ENCODE data around the gene GLRX5.

DNA sequence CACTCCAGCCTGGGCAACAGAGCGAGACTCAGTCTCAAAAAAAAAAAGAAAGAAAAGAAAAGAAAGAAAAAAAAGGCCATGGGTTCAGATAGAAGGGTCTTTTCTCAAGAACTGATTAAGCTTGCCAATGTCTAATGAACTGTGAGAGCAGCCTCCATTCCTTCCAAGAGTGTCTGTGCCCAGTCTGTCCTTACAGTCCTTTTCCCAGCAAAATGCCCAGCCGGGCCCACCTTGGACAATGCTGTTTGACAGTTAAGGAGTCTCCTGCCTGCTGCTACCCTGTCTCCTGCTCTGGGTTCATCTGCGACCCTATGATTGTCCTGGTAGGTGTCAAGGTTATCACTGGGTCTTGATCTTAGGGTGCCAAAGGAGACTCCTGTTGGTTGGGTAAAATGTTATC is 39.8 kb upstream of the GLRX5 start:
- TF ChIP-seq CTCF (conservative IDR thresholded peaks at IDR 0.05; ENCODE audit: low read depth in 2 of 2) (no peak), EZH2 (IDR thresholded peaks at IDR 0.05; ENCODE audit: low read depth, unreplicated experiment) (no peak), CREB1 (CRISPR knock-in tag; IDR thresholded peaks at IDR 0.05; ENCODE audit: low read depth) (no peak), EZH2phosphoT487 (IDR thresholded peaks at IDR 0.05; ENCODE audit: unreplicated experiment) (no peak), POLR2AphosphoS5 (IDR thresholded peaks at IDR 0.05; ENCODE audit: low read depth) (no peak), JUNB (IDR thresholded peaks at IDR 0.05; ENCODE audit: unreplicated experiment) (no peak), NANOG (IDR thresholded peaks at IDR 0.05; ENCODE audit: borderline replicate concordance) (no peak), ZNF114 (CRISPR knock-in tag; IDR thresholded peaks at IDR 0.05) (no peak)
- TF ChIP-seq, protein P1, sequence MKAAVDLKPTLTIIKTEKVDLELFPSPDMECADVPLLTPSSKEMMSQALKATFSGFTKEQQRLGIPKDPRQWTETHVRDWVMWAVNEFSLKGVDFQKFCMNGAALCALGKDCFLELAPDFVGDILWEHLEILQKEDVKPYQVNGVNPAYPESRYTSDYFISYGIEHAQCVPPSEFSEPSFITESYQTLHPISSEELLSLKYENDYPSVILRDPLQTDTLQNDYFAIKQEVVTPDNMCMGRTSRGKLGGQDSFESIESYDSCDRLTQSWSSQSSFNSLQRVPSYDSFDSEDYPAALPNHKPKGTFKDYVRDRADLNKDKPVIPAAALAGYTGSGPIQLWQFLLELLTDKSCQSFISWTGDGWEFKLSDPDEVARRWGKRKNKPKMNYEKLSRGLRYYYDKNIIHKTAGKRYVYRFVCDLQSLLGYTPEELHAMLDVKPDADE (IDR thresholded peaks at IDR 0.05), result no peak
